Endometrial microvascular endothelial cells (primary cell): ENCODE measurements around the gene GPRIN1. TPM values are rescaled to one million over a fixed set of nuclear protein-coding genes. Genes with fewer than 3 reads are reported as not detected.
"Not testable (repeated sequence)": the region's sequence is repeated elsewhere in the genome, so short reads cannot be mapped to it uniquely, and the experiment has no call there.

Experiments used
- in situ Hi-C: cut with HindIII; loops from 2 replicates; pipeline ENCODE4 v1.10.0; 2017; ENCODE audit warnings: low sequenced_read_pairs, low pct_unique_long_range_greater_than_20kb; ENCODE audit errors: inconsistent ontology term
- total RNA-seq: library from RNA; depleted of rRNA; stranded (reverse); fragments of >200 nt; gene quantifications from one replicate; pipeline ENCODE4 v1.2.3, GENCODE V29; 2015; ENCODE audit errors: inconsistent ontology term

The GPRIN1 gene
- total RNA-seq, 1 donor from 2014 or later: 9.0 TPM

- in situ Hi-C loops: no loop called here
These were observed 49.6 kb downstream of the GPRIN1 start for GRCh38 chr5:176560364-176560763.

GRCh38 chr5:176559683-176560082, 50.3 kb downstream of the GPRIN1 start:
- in situ Hi-C loops: no loop called here

GRCh38 chr5:176557846-176558245, 52.1 kb downstream of the GPRIN1 start:
- in situ Hi-C loops: no loop called here

- in situ Hi-C loops: no loop called here
These were observed 56.5 kb downstream of the GPRIN1 start for GRCh38 chr5:176553260-176554085.

GRCh38 chr5:176552332-176552869, 57.6 kb downstream of the GPRIN1 start:
- in situ Hi-C loops: no loop called here

GRCh38 chr5:176550937-176551336, 59.0 kb downstream of the GPRIN1 start:
- in situ Hi-C loops: not testable (repeated sequence)

GRCh38 chr5:176550275-176550831, 59.6 kb downstream of the GPRIN1 start:
- in situ Hi-C loops: no loop called here

- in situ Hi-C loops: no loop called here
These were observed 60.1 kb downstream of the GPRIN1 start for GRCh38 chr5:176549871-176550270.

- in situ Hi-C loops: no loop called here
These were observed 61.0 kb downstream of the GPRIN1 start, which contains the start of gene CDHR2 for GRCh38 chr5:176548967-176549444. Gene CDHR2, plus strand, starts transcription at chr5:176549342. Its CDS starts 16,011 bp downstream, at chr5:176565353.

GRCh38 chr5:176547802-176548201, 62.2 kb downstream of the GPRIN1 start:
- in situ Hi-C loops: no loop called here

Other genes starting within 250 kb of the GPRIN1 start
- gene KIAA1191, start 248.4 kb downstream of the GPRIN1 start, total RNA-seq: 121 TPM
- gene ARL10, start 244.7 kb downstream of the GPRIN1 start, total RNA-seq: 6.3 TPM
- gene NOP16, start 221.6 kb downstream of the GPRIN1 start, total RNA-seq: 27.4 TPM
- gene HIGD2A, start 221.4 kb downstream of the GPRIN1 start, total RNA-seq: 138 TPM
- 148 TPM for gene CLTB, start 193.6 kb downstream of the GPRIN1 start, total RNA-seq
- gene FAF2, start 161.8 kb downstream of the GPRIN1 start, total RNA-seq: 33.9 TPM
- 4.8 TPM for gene RNF44, start 72.8 kb downstream of the GPRIN1 start, total RNA-seq
- not detected for gene CDHR2, start 60.8 kb downstream of the GPRIN1 start, total RNA-seq
- gene SNCB, start 20.4 kb upstream of the GPRIN1 start, total RNA-seq: not detected
- not detected for gene EIF4E1B, start 20.5 kb upstream of the GPRIN1 start, total RNA-seq
- gene TSPAN17, start 37.3 kb upstream of the GPRIN1 start, total RNA-seq: 56.6 TPM
- not detected for gene UNC5A, start 200.4 kb upstream of the GPRIN1 start, total RNA-seq